Neural progenitor cell (in vitro differentiated cells): ENCODE results near the gene TXNRD1.

Experiments used
- CTCF ChIP-seq: fragments of 200-600 bp; sonication (generic); IDR thresholded peaks from 2 replicates; pipeline ENCODE4 v1.5.1; 2017; ENCODE audit warnings: antibody characterized with exemption, mild to moderate bottlenecking
- EZH2 ChIP-seq: fragments of 200-600 bp; sonication (generic); IDR thresholded peaks from 2 replicates; pipeline ENCODE4 v1.6.1; 2017; ENCODE audit warnings: antibody characterized with exemption, mild to moderate bottlenecking, moderate library complexity
- EZH2phosphoT487 ChIP-seq: fragments of 200-600 bp; sonication (generic); IDR thresholded peaks from 2 replicates; pipeline ENCODE4 v1.6.1; 2017; ENCODE audit warnings: antibody characterized with exemption

GRCh38 chr12:104384141-104384880, 168.7 kb downstream of the TXNRD1 start:
- TF ChIP-seq EZH2, result no peak
- TF ChIP-seq CTCF, result no peak
- TF ChIP-seq EZH2phosphoT487, result no peak
